Activated effector memory CD4-positive, alpha-beta T cell treated with anti-CD3 and anti-CD28 coated beads, Interleukin-2, amount 50 U/mL, for 16 hours (primary cell): ENCODE measurements around the gene MAP3K5.
A peak's percentile ranks its signal among the peaks of the same experiment; 100 is the strongest.

Experiments
- DNase-seq: peaks from one replicate; pipeline ENCODE4 v3.0.0-alpha.2; 2020

Gene MAP3K5

DNA sequence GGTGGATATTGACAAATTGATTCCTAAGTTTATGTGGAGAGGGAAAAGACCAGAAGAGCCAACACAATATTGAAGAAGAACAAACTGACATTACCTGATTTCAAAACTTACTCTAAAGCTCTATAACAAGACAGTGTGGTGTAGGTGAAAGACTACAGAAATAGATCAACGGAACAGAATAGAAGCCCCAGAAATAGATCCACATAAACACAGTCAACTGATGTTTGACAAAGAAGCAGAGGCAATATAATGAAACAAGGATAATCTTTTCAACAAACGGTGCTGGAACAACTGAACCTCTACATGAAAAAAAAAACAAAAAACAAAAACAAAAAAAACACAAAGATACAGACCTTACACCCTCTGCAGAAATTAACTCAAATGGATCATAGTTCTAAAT is 50.2 kb downstream of the MAP3K5 start:
- DNase-seq: no peak

DNA sequence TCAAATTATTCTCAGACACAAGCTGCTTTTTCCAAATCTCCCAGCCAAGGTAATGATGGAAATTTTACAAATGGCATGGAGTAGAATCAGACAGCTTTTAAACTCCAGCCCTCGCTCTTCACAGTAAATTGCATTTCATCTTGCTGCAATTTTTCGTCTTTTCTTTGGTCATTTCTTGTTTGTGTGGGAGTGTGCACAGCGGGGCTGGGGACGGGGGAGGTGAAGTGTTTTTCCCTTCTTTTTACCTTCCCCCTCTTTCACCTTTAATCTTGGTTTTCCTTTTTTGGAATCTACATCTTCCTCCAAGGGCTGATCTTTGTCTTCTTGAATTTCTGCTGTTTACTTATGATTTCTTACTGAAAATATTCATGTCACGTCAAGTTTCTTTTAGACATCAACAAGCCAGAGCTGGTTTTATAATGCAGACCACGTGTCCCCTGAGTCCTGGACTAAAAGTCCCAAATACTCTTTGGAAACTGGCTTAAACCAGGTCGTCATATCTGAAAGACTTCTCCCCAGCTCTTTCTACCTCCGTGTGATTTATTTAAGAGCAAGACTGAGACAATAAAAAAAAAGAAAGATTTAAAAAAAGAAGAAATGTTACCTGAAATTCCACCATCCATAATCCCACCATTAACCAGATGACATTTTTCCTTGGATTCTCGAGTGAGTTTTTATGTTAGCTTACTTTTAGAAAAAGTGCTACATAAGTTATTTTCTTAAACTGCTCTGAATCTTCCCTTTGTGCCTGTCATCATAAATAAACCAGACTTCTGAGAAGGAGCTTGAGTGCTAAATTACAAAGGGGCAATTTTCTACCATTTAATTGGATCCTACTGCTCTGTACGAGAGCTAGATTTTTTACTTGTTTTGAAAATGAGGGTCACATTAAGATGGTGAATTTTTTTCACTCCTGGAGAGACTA is 52.0 kb downstream of the MAP3K5 start:
- DNase-seq: no peak

DNA sequence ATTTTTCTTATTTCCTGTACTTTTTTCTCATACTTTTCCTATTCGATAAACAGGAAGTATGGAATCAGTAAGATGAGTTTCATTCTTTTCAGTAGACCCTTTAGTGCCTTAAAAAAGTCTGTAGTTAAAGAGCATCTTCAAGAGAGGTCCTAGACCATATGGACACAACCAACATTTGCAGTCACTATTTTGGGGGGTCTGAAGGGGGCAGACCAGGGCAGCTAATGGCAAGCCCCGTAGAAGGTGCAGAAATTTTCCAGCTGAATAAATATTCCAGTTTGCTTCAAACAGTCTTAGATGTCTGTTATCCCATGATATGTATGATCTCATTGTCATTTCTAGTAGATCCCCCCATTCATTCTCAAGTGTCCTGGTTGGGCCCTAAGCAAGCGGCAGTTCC is 52.8 kb downstream of the MAP3K5 start:
- DNase-seq: no peak

DNA sequence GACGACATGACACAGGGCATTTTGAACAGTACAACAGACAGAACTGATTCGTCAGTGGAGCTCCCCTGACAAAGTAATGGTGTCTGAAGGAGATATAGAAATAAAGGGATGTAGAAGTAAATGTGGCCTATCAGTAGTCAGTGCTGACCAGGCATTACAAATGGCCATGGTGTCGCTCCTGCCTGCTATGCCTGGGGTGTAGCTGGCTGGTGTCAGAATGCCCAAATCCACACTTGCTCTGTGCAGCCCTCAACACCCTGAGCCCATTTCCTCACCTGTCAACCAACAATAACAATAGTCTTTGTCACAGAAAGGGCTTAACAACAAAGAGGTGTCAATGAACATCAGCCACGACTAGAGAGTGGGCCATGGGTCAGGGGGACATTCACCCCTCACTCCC is 53.2 kb downstream of the MAP3K5 start:
- no peak for DNase-seq

DNA sequence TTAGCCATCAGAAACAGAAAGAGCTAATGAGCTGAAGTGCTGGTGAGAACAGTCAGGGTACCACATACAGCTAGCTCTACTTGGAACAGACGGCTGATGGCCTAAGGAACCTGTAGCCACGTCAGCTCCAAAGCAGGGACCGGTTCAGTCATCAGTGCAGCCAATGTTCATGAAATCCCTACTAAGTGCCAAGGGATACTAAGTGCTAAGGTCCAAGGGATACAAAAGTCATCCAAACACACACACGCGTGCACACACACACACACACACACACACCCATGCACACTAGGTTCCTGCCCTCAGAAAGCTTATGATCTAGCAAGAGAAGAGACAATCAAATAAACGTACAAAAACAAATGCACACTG is 53.6 kb downstream of the MAP3K5 start:
- DNase-seq: no peak

DNA sequence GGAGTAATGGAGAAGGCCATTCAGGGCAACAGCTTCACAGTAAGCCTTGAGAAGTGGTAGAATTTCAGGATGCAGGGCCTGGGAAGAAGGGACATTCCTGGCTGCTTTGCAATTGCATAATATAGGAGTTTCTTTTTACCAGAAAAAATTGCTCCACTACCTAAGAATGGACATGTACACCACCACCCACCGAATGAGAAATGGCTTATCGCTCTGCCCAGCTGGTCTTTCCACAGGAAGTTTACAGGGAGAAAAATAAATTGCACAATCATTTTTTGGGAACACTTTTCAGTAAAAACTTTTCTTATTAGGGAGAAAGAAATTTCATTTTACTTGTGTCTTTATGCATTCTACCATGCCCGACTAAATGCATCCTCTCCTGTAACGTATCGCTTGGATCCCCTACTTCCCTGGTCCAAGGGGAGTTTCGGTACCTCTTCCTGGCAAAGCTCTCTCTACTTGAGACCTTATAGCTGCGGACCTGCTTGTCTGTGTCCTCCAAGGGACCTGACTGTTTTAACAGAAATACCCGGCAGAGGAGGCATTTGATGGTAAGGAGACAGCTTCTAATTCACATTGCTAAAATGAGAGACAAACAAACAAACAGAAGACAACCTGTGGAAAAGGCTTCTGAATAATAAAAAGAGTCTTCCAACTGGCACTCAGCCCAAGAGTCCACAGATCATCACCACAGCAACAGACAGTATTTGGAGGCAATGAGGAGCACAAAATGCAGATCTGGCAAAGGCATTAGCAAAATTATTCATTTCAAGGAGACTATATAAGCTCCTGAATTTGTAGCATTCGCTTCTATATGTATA is 54.2 kb downstream of the MAP3K5 start:
- no peak for DNase-seq

DNA sequence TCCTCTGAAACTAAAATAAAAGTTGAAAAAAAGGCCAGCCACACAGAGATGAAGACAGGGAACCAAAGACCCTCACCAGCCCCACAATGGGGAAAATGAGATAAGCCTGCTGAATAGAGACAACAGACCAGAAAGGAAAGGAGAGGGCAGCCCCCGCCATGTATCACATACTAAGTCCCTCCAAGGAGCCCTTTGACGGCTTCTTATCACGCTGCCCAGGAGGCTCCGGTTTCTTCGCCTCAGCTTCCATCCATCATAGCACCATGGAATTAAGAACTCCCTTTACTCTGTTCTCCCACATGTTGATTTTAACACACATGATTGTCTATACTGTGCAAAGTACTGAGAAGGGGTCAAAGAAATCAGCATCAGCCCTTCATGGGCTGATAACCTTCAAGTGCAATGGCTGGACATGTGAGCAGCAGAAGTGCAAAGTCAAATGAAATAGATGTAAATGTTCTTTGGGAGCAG is 54.9 kb downstream of the MAP3K5 start:
- no peak for DNase-seq

DNA sequence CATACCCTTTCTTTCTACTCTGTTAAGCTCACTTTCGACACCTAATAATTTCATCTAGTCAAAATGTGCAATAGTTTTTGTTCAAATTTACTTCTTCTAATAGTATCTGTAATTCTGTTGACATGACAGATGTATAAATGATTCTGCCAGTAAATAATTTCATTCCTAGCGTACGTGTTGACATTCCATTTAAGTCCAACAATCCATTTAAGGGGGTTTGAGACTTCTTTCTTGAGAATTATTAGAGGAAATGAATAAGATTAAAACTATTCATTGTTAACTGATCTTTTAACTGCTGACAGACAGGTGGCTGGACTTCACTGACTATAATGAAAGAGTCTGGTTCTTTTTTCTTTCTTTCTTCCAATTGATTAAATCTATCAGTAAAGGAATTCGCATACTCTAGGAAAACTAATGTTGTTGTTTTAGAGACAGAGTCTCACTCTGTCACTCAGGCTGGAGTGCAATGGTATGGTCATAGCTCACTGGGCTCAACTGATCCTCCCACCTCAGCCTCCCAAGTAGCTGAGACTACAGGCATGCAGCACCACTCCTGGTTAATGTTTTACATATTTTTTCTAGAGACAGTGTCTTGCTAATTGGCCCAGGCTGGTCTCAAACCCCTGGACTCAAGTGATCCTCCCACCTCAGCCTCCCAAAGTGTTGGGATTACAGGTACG is 55.9 kb downstream of the MAP3K5 start:
- DNase-seq: no peak

DNA sequence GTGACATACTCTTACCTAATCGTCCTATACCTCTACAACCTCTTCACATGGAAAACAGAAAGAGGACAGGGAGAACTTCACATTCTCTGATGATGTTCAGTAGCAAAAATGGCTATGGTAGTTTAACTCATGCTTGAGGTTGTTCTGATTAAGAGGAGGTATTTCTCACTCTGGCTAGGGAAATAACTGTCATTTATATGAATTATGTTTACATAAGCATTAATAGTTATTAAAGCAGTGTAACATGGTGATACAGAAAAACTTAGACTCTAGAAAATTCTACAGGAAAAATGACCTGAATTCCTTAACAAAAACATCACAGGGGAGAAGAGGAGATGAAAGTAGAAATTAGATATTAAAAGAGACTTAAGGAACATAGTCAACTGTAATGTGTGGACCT is 57.3 kb downstream of the MAP3K5 start:
- no peak for DNase-seq

DNA sequence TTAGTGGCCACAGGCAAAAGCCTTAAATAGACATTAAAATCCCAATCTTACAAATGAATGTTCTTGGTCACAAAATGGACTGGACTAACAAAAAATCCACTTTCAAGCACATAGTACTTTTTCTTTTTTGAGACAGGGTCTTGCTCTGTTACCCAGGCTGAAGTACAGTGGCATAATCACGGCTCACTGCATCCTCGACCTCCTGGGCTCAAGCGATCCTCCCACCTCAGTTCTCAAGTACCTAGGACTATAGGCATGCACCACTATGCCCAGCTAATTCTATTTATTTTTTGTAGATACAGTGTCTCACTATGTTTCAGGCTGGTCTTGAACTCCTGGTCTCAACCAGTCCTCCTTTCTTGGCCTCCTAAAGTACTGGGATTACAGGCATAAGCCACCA is 59.4 kb downstream of the MAP3K5 start:
- no peak for DNase-seq

DNA sequence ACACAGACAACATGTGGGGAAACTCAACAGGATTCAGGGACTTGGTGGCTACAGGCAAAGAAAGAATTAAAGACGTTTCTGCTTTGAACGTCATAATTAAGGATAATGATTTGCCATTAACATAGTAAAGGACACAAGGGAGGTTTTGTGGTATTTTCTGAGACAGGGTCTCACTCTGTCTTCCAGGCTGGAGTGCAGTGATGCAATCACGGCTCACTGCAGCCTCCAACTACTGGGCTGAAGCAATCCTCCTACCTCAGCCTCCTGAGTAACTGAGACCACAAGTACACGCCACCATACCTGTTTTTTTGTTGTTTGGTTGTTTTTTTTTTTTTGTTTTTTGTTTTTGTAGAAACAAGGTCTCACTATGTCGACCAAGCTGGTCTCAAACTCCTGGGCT is 62.4 kb downstream of the MAP3K5 start:
- DNase-seq: no peak

DNA sequence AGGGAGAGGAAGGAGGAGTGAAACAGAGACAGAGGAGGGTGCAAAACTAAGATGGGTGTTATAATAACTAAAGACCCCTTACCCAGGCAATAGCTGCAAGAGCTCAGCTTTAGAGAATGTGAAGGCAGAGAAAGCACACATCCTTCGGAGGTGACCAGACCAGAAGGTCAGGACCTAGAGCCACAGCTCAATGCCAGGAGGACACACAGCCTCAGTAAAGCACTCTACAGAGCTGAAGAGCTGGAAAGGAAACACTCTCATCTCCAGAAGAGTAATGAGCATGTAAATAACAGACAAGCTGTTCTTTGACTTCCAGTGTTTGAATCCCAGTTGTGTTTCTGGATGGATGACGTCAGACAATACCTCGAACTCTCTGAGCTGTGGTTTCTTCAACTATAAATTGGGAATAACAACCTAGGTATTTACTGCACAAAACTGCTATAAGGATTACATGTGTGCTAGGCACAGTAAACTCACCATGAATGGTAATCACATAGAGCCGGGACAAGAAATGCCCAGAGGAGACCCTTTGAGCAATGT is 63.2 kb downstream of the MAP3K5 start:
- DNase-seq: no peak

DNA sequence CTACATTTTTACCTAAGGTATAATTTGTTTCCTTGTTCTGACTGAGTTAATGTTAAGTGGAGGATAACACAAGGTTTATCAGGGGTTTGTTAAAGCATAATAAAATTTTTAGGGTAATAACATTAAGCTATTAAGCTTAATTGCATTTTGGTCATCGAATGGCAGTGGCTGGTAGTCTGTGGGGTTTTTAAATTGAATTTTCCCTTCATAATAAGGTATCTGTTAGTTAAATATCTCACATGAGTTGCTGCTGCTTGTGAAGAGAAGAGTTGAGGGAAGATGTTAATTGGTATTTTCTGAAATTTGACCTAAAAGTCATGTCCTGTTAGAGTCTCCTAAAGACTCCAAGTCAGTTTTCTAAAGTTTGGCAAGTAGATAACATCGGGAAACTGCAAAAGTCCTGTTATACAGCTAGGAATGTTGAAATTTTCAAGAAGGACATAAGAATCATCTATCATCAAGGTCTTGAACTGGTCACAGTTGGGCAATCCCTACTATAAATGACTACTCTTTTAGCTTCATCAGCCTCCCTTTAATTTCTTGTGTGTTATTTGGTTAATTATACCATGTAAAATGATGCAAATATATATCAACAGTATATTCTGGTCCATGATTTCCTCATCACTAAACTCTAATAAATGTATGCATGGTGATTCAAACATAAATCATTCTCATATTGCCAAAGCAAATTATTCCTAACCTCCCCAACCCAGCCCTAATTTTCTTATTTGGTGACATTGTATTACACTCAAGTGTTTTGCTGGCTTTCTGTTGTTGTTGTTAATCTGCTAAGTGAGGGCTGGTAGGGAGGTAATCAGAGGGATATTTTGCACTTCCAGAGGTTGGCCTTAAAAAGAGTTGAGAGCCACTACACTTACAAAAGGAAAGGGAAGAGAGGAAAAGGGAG is 64.0 kb downstream of the MAP3K5 start:
- no peak for DNase-seq

DNA sequence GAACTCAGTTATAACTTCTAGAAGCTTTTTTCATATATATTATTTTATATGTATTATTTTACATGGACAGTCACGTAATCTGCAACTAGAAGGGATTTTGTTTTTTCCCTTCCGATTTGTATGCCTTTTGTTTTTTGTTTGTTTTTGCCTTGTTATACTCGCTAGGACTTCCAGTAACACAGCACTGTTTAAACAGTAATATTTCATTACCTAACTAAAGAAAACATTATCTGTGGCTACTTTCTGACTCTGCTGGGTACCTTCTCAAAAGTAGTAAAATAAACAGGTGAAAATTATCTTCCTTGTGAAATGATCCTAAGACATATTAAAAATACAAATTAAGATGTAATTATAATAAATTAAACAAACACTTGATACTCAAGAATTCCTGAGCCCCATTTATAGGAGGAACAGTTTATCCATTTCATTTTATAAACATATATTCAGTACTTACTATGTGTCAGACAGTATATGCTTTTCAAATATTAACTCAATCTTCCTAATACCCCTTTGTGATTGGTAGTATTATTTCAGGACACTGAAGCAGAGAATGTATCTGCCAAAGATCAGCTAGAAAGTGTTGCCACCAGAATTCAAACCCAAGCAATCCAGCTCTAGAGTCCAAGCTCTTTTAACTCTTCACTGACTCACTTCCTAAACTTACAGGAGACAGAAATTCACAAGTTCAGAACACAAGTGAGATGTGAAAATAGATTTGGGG is 65.3 kb downstream of the MAP3K5 start:
- DNase-seq: no peak

DNA sequence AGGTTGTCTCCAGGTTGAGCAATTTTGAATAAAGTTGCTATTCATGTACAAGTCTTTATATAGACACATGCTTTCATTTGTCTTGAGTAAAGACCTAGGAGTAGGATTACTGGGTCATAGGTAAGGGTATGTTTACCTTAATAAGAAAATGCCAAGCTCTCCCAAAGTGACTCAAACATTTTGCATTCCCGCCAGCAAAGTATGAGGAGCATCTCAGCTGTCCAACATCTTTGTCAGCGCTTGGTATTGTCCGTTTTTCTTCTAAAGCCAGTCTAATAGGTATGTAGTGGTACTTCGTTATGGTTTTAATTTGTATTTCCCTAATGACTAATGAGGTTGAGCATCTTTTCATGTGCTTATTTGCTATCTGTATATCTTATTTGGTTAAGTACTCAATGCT is 67.2 kb downstream of the MAP3K5 start:
- DNase-seq: no peak

DNA sequence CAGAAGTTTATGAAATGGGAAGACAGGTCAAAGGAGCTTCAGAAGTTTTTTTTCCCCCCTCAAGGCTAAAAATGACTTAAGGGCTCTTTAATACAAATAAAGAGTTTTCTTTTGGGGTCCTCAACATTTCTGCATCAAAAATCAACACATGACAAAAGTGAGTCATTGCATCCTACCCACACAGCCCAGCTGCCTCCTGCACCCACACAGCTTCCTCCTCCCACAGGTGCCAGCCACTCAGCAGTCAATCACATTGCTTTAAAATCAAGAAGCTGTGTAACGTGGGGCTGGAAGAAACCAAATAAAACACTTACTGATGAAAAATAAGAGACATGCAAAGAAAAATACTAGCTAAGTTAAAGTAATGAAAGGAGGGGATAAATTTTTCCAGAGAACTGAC is 68.5 kb downstream of the MAP3K5 start:
- peak; percentile 82 for DNase-seq

DNA sequence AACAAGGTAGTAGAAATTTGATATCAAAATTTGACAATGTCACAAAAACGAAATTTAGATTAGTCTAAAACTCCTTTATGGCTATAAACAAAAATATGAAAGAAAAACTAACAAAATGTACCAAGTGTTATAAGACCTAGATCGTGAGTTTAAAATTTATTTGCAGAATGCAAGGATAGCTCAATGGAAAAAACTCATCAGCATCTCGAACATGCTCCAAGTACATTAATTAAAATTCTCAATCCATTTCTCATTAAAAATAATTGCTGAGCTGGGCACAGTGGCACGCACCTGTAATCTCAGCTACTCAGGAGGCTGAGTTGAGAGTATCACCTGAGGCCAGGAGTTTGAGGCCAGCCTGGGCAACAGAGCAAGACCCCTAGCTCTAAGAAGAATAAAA is 70.8 kb downstream of the MAP3K5 start:
- no peak for DNase-seq

DNA sequence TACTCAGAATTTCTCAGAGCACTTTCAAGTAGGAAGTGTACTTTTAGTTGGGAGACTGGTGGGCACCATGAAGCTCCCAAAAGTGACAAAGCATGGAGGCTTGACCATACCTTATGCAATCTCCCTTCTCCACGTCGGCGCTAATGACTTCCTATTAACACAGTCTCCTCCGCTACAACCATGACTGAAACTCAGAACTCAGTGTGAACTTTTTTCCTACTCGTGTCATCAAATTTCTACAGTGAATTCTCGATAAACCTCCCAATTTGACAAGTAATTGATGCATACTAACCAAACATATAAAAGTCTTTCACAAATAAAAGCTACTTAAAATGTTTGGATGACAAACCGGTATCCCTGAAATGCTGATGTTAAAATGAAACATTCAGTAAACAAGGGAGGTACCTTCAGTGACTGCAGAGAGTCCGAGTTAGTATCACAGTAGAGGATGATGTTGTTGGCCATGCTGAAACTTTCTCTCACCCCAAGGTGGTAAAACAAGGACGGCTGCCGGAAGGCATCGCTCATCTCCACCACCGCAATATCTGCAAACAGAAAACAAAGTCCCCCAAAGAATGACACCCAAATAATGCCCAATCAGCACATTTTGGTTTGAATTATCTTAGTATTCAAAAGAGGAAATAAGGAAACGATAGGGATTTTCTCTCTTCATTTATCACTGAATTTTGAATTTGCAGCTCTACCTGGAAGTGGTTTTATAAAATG is 72.1 kb downstream of the MAP3K5 start:
- DNase-seq: no peak

DNA sequence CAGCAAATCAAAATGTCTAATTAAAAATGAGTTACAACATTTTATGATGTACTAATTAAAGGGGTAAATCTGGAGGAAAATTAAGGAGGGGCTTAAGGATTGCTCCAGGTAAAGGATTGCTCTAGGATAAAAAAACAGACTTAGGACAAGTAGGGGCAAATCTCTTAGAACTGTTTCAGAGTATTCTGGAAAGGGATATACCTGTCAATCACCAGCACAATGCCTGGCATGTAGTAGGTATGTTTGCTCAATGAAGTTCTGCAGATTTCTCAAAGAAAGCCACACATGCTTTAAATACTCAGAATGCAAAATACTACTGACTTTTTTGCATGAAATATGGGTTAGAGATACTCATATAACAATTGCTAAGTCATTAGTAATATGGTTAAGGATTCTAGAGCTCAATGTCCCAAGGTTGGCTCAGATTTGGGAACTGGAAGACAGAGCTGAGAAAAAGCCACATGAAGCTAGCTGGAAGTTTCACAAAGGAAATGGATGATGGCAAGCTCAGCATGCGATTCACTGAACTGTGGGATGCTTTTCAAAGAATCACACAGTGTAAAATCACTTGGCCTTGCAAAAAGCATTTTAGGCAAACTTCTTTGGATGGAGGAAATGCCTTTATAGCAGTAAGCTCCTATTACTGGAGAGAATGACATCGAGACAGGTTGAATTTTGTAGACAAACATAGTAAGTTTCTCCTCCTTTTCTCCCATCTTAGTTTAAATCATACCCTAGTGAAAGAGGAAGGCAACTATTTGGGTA is 72.8 kb downstream of the MAP3K5 start:
- DNase-seq: no peak

DNA sequence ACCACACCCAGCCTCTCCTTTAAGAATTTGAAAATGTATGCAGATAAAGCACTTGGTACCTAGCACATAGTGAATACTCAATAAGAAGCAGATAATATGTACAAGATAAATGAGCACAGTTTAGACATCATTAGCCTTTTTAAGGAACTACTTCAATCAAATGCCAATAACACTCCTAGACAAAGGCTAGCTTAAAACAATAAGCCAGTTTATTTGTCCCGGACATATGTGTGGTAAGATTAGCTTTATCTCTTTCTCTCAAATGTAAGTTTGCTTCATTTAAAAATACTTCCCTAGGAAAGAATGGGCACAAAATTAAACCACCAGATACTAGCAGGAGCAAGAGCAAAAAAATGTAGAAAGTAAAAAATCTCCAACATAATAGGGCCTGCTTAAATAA is 73.8 kb downstream of the MAP3K5 start:
- no peak for DNase-seq
